IMR-90 (cell line): ENCODE measurements around the gene ARHGAP24. TPM values are rescaled to one million over a fixed set of nuclear protein-coding genes. Genes with fewer than 3 reads are reported as not detected.

Source experiments
- ATAC-seq: fragments of 200-7000 bp; cut with Tn5 transposase; 2 replicates; pipeline ENCODE4 v1.9.1; 2020; ENCODE audit warnings: low read depth, mild to moderate bottlenecking, moderate library complexity
- BruUV-seq: library from RNA; stranded (reverse); fragments of 400-500 nt; replicated peaks from 2 replicates; lab custom pipeline; 2021; lab: Mats Ljungman, UMichigan
- CTCF ChIA-PET: fragments of 300-600 bp; formaldehyde crosslinking; extraction: SDS; loops from one replicate; lab custom pipeline; 2021; ENCODE audit warnings: antibody characterized with exemption; lab: Yijun Ruan, JAX
- POLR2A ChIA-PET: fragments of 300-600 bp; sonication (Branson Sonifier 250); formaldehyde crosslinking; loops from one replicate; lab custom pipeline; 2022; ENCODE audit warnings: antibody characterized with exemption; ENCODE audit not compliant: unreplicated experiment; lab: Charles Lee
- DNase-seq: peaks from one replicate; pipeline ENCODE4 v3.0.0; 2013
- H2AFZ ChIP-seq: replicated peaks from 2 replicates; pipeline ENCODE3; 2013; ENCODE audit warnings: low read length, mild to moderate bottlenecking; ENCODE audit not compliant: poor library complexity
- H2AK5ac ChIP-seq: 2 replicates; pipeline ENCODE4 v1.6.1; 2013; ENCODE audit warnings: low read depth, low read length, inconsistent platforms
- H2AK9ac ChIP-seq: replicated peaks from 2 replicates; pipeline ENCODE3; 2013; ENCODE audit warnings: mild to moderate bottlenecking, low read depth, low read length, moderate library complexity; ENCODE audit not compliant: poor library complexity
- H2BK120ac ChIP-seq: 2 replicates; pipeline ENCODE4 v1.6.1; 2013; ENCODE audit warnings: low read depth, low read length, inconsistent platforms
- H2BK15ac ChIP-seq: 3 replicates; pipeline ENCODE4 v1.6.1; 2013; ENCODE audit warnings: low read depth, low read length, inconsistent platforms
- H2BK20ac ChIP-seq: 2 replicates; pipeline ENCODE4 v1.6.1; 2013; ENCODE audit warnings: low read depth, mild to moderate bottlenecking, inconsistent platforms, low read length, moderate library complexity
- H2BK5ac ChIP-seq: 2 replicates; pipeline ENCODE4 v1.6.1; 2013; ENCODE audit warnings: mild to moderate bottlenecking, low read depth, low read length, inconsistent platforms; ENCODE audit not compliant: poor library complexity, severe bottlenecking
- H3K14ac ChIP-seq: replicated peaks from 2 replicates; pipeline ENCODE4 v1.6.1; 2013; ENCODE audit warnings: low read depth, low read length, inconsistent platforms
- H3K18ac ChIP-seq: 2 replicates; pipeline ENCODE4 v1.6.1; 2013; ENCODE audit warnings: low read depth, low read length, control low read depth
- H3K23ac ChIP-seq: 2 replicates; pipeline ENCODE4 v1.6.1; 2013; ENCODE audit warnings: low read depth, low read length, inconsistent platforms
- H3K27ac ChIP-seq: 2 replicates; pipeline ENCODE4 v1.5.1; 2013; ENCODE audit warnings: mild to moderate bottlenecking, control low read depth, low read length; ENCODE audit not compliant: insufficient read depth
- H3K27me3 ChIP-seq: 2 replicates; pipeline ENCODE4 v1.6.1; 2013; ENCODE audit warnings: low read length; ENCODE audit not compliant: control insufficient read depth, insufficient read depth
- H3K36me3 ChIP-seq: 2 replicates; pipeline ENCODE4 v1.6.1; 2013; ENCODE audit warnings: low read length, mixed read lengths; ENCODE audit not compliant: control insufficient read depth, insufficient read depth
- H3K4ac ChIP-seq: 2 replicates; pipeline ENCODE4 v1.6.1; 2013; ENCODE audit warnings: low read depth, low read length, inconsistent platforms
- H3K4me1 ChIP-seq: 2 replicates; pipeline ENCODE4 v1.6.1; 2013; ENCODE audit warnings: low read length, mixed read lengths; ENCODE audit not compliant: control insufficient read depth, insufficient read depth
- H3K4me2 ChIP-seq: 2 replicates; pipeline ENCODE4 v1.6.1; 2013; ENCODE audit warnings: low read depth, mild to moderate bottlenecking, control low read depth, low read length, moderate library complexity
- H3K4me3 ChIP-seq: 2 replicates; pipeline ENCODE4 v1.5.1; 2013; ENCODE audit warnings: low read depth, mild to moderate bottlenecking, control low read depth, low read length, moderate library complexity; ENCODE audit not compliant: insufficient read depth
- H3K56ac ChIP-seq: 2 replicates; pipeline ENCODE4 v1.6.1; 2013; ENCODE audit warnings: low read length, inconsistent platforms; ENCODE audit not compliant: insufficient read depth; ENCODE audit errors: extremely low read depth
- H3K79me1 ChIP-seq, 2 experiments: 2 replicates each; pipeline ENCODE4 v1.6.1; 2013; ENCODE audit warnings: low read length in 2 of 2, inconsistent platforms in 1 of 2, low read depth in 1 of 2
- H3K9ac ChIP-seq: 2 replicates; pipeline ENCODE4 v1.6.1; 2013; ENCODE audit warnings: low read depth, low read length, control low read depth
- H3K9me1 ChIP-seq: 2 replicates; pipeline ENCODE4 v1.6.1; 2013; ENCODE audit warnings: low read length, inconsistent platforms; ENCODE audit not compliant: insufficient read depth
- H3K9me3 ChIP-seq: 2 replicates; pipeline ENCODE4 v1.6.1; 2013; ENCODE audit warnings: low read length; ENCODE audit not compliant: control insufficient read depth, insufficient read depth
- H4K20me1 ChIP-seq: 2 replicates; pipeline ENCODE4 v1.6.1; 2013; ENCODE audit warnings: low read length, inconsistent platforms; ENCODE audit not compliant: insufficient read depth
- H4K5ac ChIP-seq: 2 replicates; pipeline ENCODE4 v1.6.1; 2013; ENCODE audit warnings: mild to moderate bottlenecking, low read depth, low read length, control low read depth
- H4K8ac ChIP-seq, 2 experiments: 2 replicates each; pipeline ENCODE4 v1.6.1; 2013; ENCODE audit warnings: low read depth in 2 of 2, low read length in 2 of 2, control low read depth in 1 of 2, inconsistent platforms in 1 of 2
- H4K91ac ChIP-seq: 2 replicates; pipeline ENCODE4 v1.6.1; 2013; ENCODE audit warnings: low read depth, low read length, inconsistent platforms; ENCODE audit not compliant: insufficient read depth
- CHD1 ChIP-seq: IDR thresholded peaks from 2 replicates; pipeline ENCODE4 v1.6.1; 2012; ENCODE audit warnings: low read depth, low read length, improper control_type of control experiment
- ELK1 ChIP-seq: fragments of 150-350 bp; IDR thresholded peaks from 2 replicates; pipeline ENCODE4 v1.6.1; 2016; ENCODE audit warnings: low read depth, mild to moderate bottlenecking, low read length, moderate library complexity, borderline replicate concordance
- FOS ChIP-seq: fragments of 150-350 bp; IDR thresholded peaks from 2 replicates; pipeline ENCODE4 v1.6.1; 2016; ENCODE audit warnings: low read depth, low read length
- NFE2L2 ChIP-seq: fragments of 150-350 bp; IDR thresholded peaks from 2 replicates; pipeline ENCODE4 v1.6.1; 2016; ENCODE audit warnings: low read depth, mild to moderate bottlenecking, low read length
- POLR2A ChIP-seq: IDR thresholded peaks from 2 replicates; pipeline ENCODE4 v1.6.1; 2012; ENCODE audit warnings: mild to moderate bottlenecking, low read depth, low read length
- RCOR1 ChIP-seq: IDR thresholded peaks from 2 replicates; pipeline ENCODE4 v1.6.1; 2012; ENCODE audit warnings: mild to moderate bottlenecking, low read length, improper control_type of control experiment; ENCODE audit not compliant: insufficient replicate concordance
- WGBS, 2 experiments: methylation state at CpG; one replicate each; pipeline versions ENCODE4 v1.1.5 to v1.1.7; 2013; ENCODE audit warnings: missing lambda C conversion rate in 2 of 2; ENCODE audit not compliant: insufficient read length in 1 of 2; ENCODE audit errors: extremely low coverage in 2 of 2; 5-methylcytosine and 5-hydroxymethylcytosine counted together
- dilution Hi-C: fragments of 300-500 bp; cut with HindIII; formaldehyde crosslinking; loops from one replicate; pipeline ENCODE4 v1.14.3; 2018; ENCODE audit warnings: low sequenced_read_pairs; ENCODE audit not compliant: unreplicated experiment
- in situ Hi-C: fragments of 300-500 bp; cut with MboI; formaldehyde crosslinking; loops from 3 replicates; pipeline ENCODE4 v1.14.3; 2019; ENCODE audit warnings: low sequenced_read_pairs, inconsistent platforms, mixed read lengths
- intact Hi-C: fragments of 100-400 bp; cut with micrococcal nuclease; formaldehyde crosslinking; loops from 2 replicates; pipeline ENCODE4 v1.10.0; 2022
- polyA plus RNA-seq, 3 experiments: library from polyadenylated mRNA; depleted of rRNA; stranded (reverse); fragments of >200 nt; gene quantifications; 2 replicates each; pipeline ENCODE4 v1.2.3, GENCODE V29; 2012; ENCODE audit warnings: low replicate concordance in 1 of 3
- total RNA-seq: library from RNA; depleted of rRNA; stranded (reverse); fragments of >200 nt; gene quantifications from 2 replicates; pipeline ENCODE4 v1.2.3, GENCODE V29; 2012

The ARHGAP24 gene
- total and polyA plus RNA-seq, 2 of the 4 experiments (the other 2 are of a cell fraction), result 11.9 to 24.0 TPM

GRCh38 chr4:85515701-85516100, 40.8 kb downstream of the ARHGAP24 start:
- dilution Hi-C loops, result no loop called here
- TF ChIP-seq FOS (no peak), ELK1 (no peak), RCOR1 (no peak), POLR2A (no peak), NFE2L2 (no peak), CHD1 (no peak)
- CTCF ChIA-PET, result no interaction called here
- Histone ChIP-seq H3K36me3 (no peaks in the 10 kb centered on the region), H3K79me1 (no peaks in the 10 kb centered on the region), H2AK9ac (no peak overlapping the region), H3K23ac (no peak overlapping the region), H4K91ac (no peak overlapping the region), H4K20me1 (no peaks in the 10 kb centered on the region), H2BK120ac (no peak overlapping the region), H3K4me3 (no peak overlapping the region), H3K9me1 (no peaks in the 10 kb centered on the region; the same call in 1 of the 2 replicates), H3K18ac (no peak overlapping the region), H2AK5ac (no peak overlapping the region), H2BK20ac (no peak overlapping the region), H3K9ac (no peak overlapping the region), H2AFZ (no peak overlapping the region), H3K4me1 (no peaks in the 10 kb centered on the region), H4K5ac (no peak overlapping the region), H2BK5ac (no peak overlapping the region), H3K27ac (no peak overlapping the region), H3K9me3 (no peaks in the 10 kb centered on the region), H3K56ac (no peak overlapping the region), H2BK15ac (no peak overlapping the region), H3K4ac (no peak overlapping the region), H3K4me2 (no peak overlapping the region), H3K27me3 (no peaks in the 10 kb centered on the region), H4K8ac (no peak overlapping the region), H3K14ac (no peak overlapping the region)
- in situ Hi-C loops, result no loop called here
- intact Hi-C loops, result no loop called here
- no TSS peak for BruUV-seq
- WGBS, 2 experiments, result no CpG with 5 or more reads among the region's 1 CpG
- DNase-seq (no peak), ATAC-seq (no peak)
- POLR2A ChIA-PET, result no interaction called here
